Measurements from ENCODE around the gene AMOTL2. TPM values are rescaled to one million over a fixed set of nuclear protein-coding genes. Genes with fewer than 3 reads are reported as not detected.

The AMOTL2 gene
- total and polyA plus RNA-seq, 9 of the 15 experiments (the other 6 are each of a cell fraction or from before 2014, with no cell fraction given), result 0.12 to 0.31 TPM; not detected in 7

- FAIRE-seq (no peak), ATAC-seq (no peak), DNase-seq (ENCODE audit: extremely low read depth in 1 of 4, low spot score in 3 of 4) (no peak)
- Histone ChIP-seq H3K9ac (ENCODE audit: insufficient read depth in 1 of 2, low read depth in 2 of 2, low read length in 2 of 2) (no peak overlapping the region), H3K36me3 (ENCODE audit: control insufficient read depth, insufficient read depth, low read length) (no peaks in the 10 kb centered on the region), H3K4me1 (replicated peaks in 1 of 2; ENCODE audit: control insufficient read depth in 2 of 2, insufficient read depth in 2 of 2, low read length in 2 of 2) (no peaks in the 10 kb centered on the region; a peak in 1 of 5 replicates), H3K9me1 (ENCODE audit: control insufficient read depth, insufficient read depth, low read length) (no peaks in the 10 kb centered on the region), H3K9me3 (replicated peaks; ENCODE audit: control insufficient read depth, insufficient read depth, low read depth, low read length) (no peaks in the 10 kb centered on the region), H2AFZ (ENCODE audit: low read depth, low read length) (no peak overlapping the region), H3K79me2 (ENCODE audit: control insufficient read depth, insufficient read depth, low read length) (no peaks in the 10 kb centered on the region), H3K4me3 (no peak overlapping the region), H3K4me2 (ENCODE audit: insufficient read depth, low read length) (no peak overlapping the region), H3K27me3 (ENCODE audit: control insufficient read depth in 2 of 2, insufficient read depth in 2 of 2, low read length in 2 of 2) (peaks cover 2 to 20% of the 10 kb centered on the region in 2 experiments; a peak in 3 of 5 replicates), H4K20me1 (replicated peaks; ENCODE audit: control insufficient read depth, insufficient read depth, low read length) (no peaks in the 10 kb centered on the region), H3K27ac (ENCODE audit: extremely low read depth, low read depth, low read length) (no peak overlapping the region)
- ChIA-PET POLR2A (interaction anchor here (0.7 to 1.1 kb wide), 2 partner anchors 11 to 181 kb away, joined by 3 read pairs; no protein-coding TSS in a partner anchor), CTCF (ENCODE audit: low intra/inter-chr PET ratio) (no interaction called here)
- intact Hi-C loops (cut with micrococcal nuclease) (loop anchor here (10.0 kb wide), 1 partner anchor 372 kb away; no protein-coding TSS in a partner anchor), in situ Hi-C loops (cut with MboI) (loop anchor here (5.0 kb wide), 1 partner anchor 166 kb away; no protein-coding TSS in a partner anchor)
- no TSS peak for BruUV-seq (replicated peaks)
- WGBS (ENCODE audit: insufficient coverage, low coverage, missing lambda C conversion rate), result 4% methylated on average over 7 of the region's 7 CpGs
- no peak for TF ChIP-seq GATA2 (CRISPR knock-in tag; IDR thresholded peaks at IDR 0.05)
- TF ChIP-seq, protein P1, sequence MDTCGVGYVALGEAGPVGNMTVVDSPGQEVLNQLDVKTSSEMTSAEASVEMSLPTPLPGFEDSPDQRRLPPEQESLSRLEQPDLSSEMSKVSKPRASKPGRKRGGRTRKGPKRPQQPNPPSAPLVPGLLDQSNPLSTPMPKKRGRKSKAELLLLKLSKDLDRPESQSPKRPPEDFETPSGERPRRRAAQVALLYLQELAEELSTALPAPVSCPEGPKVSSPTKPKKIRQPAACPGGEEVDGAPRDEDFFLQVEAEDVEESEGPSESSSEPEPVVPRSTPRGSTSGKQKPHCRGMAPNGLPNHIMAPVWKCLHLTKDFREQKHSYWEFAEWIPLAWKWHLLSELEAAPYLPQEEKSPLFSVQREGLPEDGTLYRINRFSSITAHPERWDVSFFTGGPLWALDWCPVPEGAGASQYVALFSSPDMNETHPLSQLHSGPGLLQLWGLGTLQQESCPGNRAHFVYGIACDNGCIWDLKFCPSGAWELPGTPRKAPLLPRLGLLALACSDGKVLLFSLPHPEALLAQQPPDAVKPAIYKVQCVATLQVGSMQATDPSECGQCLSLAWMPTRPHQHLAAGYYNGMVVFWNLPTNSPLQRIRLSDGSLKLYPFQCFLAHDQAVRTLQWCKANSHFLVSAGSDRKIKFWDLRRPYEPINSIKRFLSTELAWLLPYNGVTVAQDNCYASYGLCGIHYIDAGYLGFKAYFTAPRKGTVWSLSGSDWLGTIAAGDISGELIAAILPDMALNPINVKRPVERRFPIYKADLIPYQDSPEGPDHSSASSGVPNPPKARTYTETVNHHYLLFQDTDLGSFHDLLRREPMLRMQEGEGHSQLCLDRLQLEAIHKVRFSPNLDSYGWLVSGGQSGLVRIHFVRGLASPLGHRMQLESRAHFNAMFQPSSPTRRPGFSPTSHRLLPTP (IDR thresholded peaks at IDR 0.05; ENCODE audit: borderline replicate concordance, extremely low read depth, insufficient read length), result no peak
- no peak for TF ChIP-seq PRMT5 (CRISPR knock-in tag; IDR thresholded peaks at IDR 0.05)
- no peak for TF ChIP-seq BRCA1 (IDR thresholded peaks at IDR 0.05)
- TF ChIP-seq BRCA1 (CRISPR knock-in tag; IDR thresholded peaks at IDR 0.05), result no peak
- no peak for TF ChIP-seq ZNF3 (CRISPR knock-in tag; IDR thresholded peaks at IDR 0.05)
- TF ChIP-seq CUX1 (CRISPR knock-in tag; IDR thresholded peaks at IDR 0.05), result no peak
- TF ChIP-seq ZC3H4 (CRISPR knock-in tag; IDR thresholded peaks at IDR 0.05; ENCODE audit: borderline replicate concordance), result no peak
- no peak for TF ChIP-seq PRPF4 (IDR thresholded peaks at IDR 0.05; ENCODE audit: insufficient read depth, low read depth, low read length, poor library complexity, severe bottlenecking)
- TF ChIP-seq TGIF2 (CRISPR knock-in tag; IDR thresholded peaks at IDR 0.05), result no peak
- TF ChIP-seq, protein P2, sequence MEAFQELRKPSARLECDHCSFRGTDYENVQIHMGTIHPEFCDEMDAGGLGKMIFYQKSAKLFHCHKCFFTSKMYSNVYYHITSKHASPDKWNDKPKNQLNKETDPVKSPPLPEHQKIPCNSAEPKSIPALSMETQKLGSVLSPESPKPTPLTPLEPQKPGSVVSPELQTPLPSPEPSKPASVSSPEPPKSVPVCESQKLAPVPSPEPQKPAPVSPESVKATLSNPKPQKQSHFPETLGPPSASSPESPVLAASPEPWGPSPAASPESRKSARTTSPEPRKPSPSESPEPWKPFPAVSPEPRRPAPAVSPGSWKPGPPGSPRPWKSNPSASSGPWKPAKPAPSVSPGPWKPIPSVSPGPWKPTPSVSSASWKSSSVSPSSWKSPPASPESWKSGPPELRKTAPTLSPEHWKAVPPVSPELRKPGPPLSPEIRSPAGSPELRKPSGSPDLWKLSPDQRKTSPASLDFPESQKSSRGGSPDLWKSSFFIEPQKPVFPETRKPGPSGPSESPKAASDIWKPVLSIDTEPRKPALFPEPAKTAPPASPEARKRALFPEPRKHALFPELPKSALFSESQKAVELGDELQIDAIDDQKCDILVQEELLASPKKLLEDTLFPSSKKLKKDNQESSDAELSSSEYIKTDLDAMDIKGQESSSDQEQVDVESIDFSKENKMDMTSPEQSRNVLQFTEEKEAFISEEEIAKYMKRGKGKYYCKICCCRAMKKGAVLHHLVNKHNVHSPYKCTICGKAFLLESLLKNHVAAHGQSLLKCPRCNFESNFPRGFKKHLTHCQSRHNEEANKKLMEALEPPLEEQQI (IDR thresholded peaks at IDR 0.05), result no peak
- TF ChIP-seq RBM15 (IDR thresholded peaks at IDR 0.05; ENCODE audit: insufficient read depth, low read length), result no peak
These were observed 67.9 kb downstream of the AMOTL2 start for GRCh38 chr3:134306320-134306719.

All from K562 (cell line).